Astrocyte of the spinal cord (primary cell): ENCODE measurements around the gene RAB14.
A peak's percentile ranks its signal among the peaks of the same experiment; 100 is the strongest.

ENCODE experiments used
- DNase-seq: peaks from one replicate; pipeline ENCODE4 v3.0.0; 2011; ENCODE audit warnings: low read depth, low spot score
- H3K4me3 ChIP-seq: 2 replicates; pipeline ENCODE4 v1.5.1; 2011; ENCODE audit warnings: low read depth, mild to moderate bottlenecking, low read length, moderate library complexity
- in situ Hi-C: cut with HindIII; loops from 2 replicates; pipeline ENCODE4 v1.10.0; 2017; ENCODE audit warnings: low sequenced_read_pairs
- TF ChIP-seq, protein P1 (sequence below): IDR thresholded peaks from 2 replicates; pipeline ENCODE4 v1.5.1; 2012; ENCODE audit warnings: low read depth, mild to moderate bottlenecking, low read length, inconsistent platforms

Gene RAB14

GRCh38 chr9:121239851-121240250, 38.2 kb upstream of the RAB14 start:
- no peak for DNase-seq
- H3K4me3 ChIP-seq, result no peak overlapping the region
- in situ Hi-C loops, result no loop called here
- TF ChIP-seq, protein P1, sequence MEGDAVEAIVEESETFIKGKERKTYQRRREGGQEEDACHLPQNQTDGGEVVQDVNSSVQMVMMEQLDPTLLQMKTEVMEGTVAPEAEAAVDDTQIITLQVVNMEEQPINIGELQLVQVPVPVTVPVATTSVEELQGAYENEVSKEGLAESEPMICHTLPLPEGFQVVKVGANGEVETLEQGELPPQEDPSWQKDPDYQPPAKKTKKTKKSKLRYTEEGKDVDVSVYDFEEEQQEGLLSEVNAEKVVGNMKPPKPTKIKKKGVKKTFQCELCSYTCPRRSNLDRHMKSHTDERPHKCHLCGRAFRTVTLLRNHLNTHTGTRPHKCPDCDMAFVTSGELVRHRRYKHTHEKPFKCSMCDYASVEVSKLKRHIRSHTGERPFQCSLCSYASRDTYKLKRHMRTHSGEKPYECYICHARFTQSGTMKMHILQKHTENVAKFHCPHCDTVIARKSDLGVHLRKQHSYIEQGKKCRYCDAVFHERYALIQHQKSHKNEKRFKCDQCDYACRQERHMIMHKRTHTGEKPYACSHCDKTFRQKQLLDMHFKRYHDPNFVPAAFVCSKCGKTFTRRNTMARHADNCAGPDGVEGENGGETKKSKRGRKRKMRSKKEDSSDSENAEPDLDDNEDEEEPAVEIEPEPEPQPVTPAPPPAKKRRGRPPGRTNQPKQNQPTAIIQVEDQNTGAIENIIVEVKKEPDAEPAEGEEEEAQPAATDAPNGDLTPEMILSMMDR, result no peak

DNA sequence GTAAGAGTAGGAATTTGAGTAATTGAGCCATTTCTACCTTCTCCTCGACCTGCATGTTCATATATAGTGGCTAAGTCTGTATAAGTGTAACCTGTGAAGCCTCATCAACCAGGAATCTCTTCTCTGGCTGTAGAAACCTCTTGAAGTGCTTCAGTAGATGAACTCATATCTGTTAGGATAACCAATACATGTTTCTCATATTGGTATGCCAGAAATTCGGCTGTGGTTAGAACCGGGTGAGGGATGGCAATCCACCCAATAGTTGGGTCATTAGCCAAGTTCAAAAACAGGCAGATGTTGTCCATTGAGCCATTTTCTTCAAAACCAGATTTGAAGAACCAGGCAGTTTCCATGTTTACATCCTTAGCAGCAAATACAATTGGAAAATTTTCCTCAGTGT, 37.4 kb upstream of the RAB14 start:
- DNase-seq, result no peak
- H3K4me3 ChIP-seq, result no peak overlapping the region
- in situ Hi-C loops, result no loop called here
- TF ChIP-seq, protein P1, result no peak

- H3K4me3 ChIP-seq, result no peak overlapping the region
- TF ChIP-seq, protein P1, result no peak
- in situ Hi-C loops, result no loop called here
- no peak for DNase-seq
Measured at GRCh38 chr9:121237916-121238315, 36.2 kb upstream of the RAB14 start.

DNA sequence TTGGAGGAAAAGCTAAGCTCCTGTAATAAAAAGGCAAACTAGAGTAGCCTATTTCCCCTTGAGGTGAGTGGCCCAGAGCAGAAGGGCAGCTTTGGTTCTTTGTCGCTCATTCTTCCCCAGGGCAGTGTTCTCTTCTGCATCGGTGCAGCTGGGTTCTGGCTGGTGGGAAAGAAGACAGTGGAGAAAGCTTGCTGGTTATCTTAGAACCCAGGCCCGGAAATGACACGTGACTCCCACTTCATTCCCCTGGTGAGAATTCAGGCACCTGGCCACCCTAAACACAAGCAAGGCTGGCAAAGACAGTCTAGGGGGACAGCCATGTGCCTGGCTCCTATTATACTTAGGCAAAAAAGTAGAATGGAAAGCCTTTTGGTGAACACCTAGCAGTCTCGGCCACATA, 33.8 kb upstream of the RAB14 start:
- DNase-seq, result no peak
- in situ Hi-C loops, result no loop called here
- H3K4me3 ChIP-seq, result no peak overlapping the region
- TF ChIP-seq, protein P1, result no peak

- peak; percentile 58 for DNase-seq
- TF ChIP-seq, protein P1, result no peak
- in situ Hi-C loops, result no loop called here
Measured at GRCh38 chr9:121234832-121235161, 33.1 kb upstream of the RAB14 start.

GRCh38 chr9:121233906-121234831, 32.5 kb upstream of the RAB14 start:
- DNase-seq, result peak; percentile 60
- TF ChIP-seq, protein P1, result no peak
- no peak overlapping the region for H3K4me3 ChIP-seq
- in situ Hi-C loops, result no loop called here

More at GRCh38 chr9:121234832-121235161, 33.1 kb upstream of the RAB14 start:
- H3K4me3 ChIP-seq, result no peak overlapping the region
